LNCaP clone FGC (cell line): ENCODE data around the gene ADRM1.

ENCODE experiments used
- DNase-seq: peaks from one replicate; pipeline ENCODE4 v3.0.0-alpha.2; 2011; ENCODE audit warnings: low read depth
- H3K4me3 ChIP-seq: 2 replicates; pipeline ENCODE4 v1.5.1; 2011; ENCODE audit warnings: mild to moderate bottlenecking, low read depth, low read length, control low read depth
- TF ChIP-seq, protein P1 (sequence below): IDR thresholded peaks from 2 replicates; pipeline ENCODE4 v1.5.1; 2012; ENCODE audit warnings: mild to moderate bottlenecking; ENCODE audit not compliant: control insufficient read depth, insufficient read depth; ENCODE audit errors: extremely low read depth

ADRM1 gene

DNA sequence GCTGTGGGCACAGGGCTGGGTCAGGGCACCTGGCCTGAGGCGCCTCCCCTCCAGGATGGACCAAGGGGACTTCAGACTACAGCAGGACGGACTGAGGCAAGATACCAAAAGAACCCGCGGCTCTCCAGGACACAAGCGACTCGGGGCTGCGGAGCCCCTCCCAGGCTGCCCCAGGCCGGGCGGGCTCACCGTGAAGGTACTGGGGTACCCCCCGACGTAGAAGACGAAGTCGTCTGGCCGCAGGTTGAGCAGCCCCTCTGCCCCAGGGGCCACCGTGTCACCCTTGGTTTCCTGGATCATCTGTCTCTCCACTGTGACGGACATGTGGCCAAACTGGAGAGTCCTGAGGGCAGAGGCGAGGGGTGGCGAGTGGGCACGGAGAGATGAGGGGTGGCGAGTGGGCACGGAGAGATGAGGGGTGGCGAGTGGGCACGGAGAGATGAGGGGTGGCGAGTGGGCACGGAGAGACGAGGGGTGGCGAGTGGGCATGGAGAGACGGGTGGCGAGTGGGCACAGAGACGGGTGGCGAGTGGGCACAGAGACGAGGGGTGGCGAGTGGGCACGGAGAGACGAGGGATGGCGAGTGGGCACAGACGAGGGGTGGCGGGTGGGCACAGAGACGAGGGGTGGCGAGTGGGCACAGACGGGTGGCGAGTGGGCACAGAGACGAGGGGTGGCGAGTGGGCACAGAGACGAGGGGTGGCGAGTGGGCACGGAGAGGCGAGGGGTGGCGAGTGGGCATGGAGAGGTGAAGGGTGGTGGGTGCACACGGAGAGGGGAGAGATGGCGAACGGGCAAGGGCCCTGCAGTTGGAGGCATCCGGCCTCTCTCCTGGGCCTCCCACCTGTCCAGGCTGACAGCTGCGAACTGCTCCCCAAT lies 10.9 kb downstream of the ADRM1 start:
- TF ChIP-seq, protein P1, sequence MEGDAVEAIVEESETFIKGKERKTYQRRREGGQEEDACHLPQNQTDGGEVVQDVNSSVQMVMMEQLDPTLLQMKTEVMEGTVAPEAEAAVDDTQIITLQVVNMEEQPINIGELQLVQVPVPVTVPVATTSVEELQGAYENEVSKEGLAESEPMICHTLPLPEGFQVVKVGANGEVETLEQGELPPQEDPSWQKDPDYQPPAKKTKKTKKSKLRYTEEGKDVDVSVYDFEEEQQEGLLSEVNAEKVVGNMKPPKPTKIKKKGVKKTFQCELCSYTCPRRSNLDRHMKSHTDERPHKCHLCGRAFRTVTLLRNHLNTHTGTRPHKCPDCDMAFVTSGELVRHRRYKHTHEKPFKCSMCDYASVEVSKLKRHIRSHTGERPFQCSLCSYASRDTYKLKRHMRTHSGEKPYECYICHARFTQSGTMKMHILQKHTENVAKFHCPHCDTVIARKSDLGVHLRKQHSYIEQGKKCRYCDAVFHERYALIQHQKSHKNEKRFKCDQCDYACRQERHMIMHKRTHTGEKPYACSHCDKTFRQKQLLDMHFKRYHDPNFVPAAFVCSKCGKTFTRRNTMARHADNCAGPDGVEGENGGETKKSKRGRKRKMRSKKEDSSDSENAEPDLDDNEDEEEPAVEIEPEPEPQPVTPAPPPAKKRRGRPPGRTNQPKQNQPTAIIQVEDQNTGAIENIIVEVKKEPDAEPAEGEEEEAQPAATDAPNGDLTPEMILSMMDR = no peak

DNA sequence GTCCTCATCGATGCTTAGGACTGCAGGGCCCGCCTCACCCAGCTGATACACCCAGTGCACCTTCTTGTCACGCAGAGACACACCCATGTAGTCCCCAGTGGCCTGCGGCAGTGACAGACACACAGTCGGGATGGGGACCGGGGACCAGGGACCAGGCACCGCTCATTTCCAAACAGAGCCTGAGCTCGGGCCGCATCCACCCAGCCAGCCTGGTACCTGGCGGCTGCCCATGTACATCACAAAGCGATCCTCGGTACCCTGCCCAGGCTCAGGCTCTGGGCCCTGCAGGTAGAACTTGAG lies 11.5 kb downstream of the ADRM1 start:
- TF ChIP-seq, protein P1 = no peak
- no peak for DNase-seq
- H3K4me3 ChIP-seq = no peak overlapping the region

More for the DNA sequence above, 10.9 kb downstream of the ADRM1 start:
- DNase-seq = no peak
- no peak overlapping the region for H3K4me3 ChIP-seq

DNA sequence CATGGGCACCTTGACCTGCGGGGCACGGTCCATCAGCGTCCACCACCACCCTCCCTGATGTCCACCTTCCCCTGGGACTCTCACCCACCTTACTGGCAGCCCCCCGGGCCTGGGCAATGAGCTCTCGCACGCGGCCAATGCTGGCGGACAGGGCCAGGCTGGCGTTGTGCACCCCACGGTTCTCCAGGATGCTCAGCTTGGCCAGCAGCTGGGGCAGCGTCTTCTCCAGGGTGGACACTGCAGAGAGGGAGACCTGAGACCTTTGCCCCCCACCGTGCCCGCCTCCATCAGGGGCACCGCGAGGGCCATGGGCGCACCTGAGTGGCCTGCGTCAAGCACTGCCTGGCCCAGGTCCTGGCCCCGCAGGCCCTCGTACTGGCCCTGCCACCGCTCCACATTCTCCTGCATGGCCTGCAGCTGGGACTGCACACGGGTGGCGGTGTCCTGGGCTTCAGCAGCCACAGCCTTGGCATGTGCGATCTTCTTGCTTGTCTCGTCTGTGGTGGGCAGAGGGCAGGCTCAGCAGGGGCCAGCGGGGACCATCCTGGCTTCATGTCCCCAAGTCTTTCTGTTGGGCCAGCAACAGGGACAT lies 12.0 kb downstream of the ADRM1 start:
- TF ChIP-seq, protein P1 = no peak

DNA sequence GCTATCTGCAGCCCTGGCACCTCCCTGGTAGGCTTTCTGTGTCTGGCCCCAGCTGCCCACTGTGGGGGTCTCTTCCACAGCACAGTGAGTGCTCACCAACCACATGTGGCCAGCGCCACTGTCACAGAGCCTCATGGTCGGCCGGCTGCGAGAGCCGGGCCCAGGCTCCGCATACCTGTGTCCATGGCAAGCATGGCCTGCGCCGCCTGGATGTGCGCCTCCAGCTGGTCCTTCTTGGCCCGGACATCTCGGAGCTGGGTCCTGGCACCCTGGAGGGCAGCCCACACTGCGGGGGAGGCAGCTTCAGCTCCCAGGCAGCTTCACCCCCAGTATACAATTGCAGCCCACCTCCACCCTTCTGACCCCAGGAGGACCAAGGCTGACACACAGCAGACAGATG lies 13.0 kb downstream of the ADRM1 start:
- no peak overlapping the region for H3K4me3 ChIP-seq
- TF ChIP-seq, protein P1 = no peak
- DNase-seq = no peak

More for the DNA sequence above, 12.0 kb downstream of the ADRM1 start:
- DNase-seq = no peak
- H3K4me3 ChIP-seq = no peak overlapping the region

DNA sequence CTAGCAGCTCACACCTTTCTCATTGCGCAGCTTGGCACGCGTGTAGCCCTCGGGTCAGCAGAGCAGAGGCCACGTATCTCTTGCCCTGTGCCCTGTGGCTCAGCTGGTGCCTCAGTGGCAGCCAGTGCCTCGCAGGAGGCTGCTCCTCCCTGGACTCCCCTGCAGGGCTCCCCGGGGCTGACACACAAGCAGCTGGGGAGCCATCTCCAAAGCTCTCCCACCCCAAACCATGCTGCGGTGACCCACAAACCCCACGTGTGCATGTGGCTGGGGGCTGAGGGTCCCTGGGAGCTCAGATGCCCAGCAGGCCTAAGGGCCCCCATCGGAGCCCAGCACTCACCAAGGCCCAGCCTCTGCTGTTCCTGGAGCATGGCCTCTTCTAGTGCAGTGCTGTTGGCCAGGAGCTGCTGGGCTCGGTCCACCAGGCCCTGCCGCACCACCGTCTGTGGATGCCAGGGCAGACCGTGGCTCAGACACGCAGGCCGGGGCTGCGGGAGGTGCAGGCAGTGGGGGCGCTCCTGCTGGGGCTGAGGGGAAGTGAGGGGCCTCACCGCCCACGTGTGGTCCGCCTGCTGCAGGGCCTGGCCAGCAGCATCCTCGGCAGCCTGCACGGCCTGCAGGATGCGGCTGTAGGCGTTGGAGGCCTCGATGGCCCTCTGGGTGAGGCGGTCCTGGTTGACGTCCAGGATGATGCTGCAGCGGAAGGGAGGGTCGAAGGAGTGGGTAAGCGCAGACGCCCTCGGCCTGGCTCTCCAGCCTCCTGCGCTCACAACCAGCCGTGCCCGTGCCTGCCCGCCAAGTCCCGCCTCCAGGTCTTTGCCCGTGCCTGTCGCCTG lies 13.8 kb downstream of the ADRM1 start:
- no peak overlapping the region for H3K4me3 ChIP-seq
- TF ChIP-seq, protein P1 = no peak
- DNase-seq = no peak

DNA sequence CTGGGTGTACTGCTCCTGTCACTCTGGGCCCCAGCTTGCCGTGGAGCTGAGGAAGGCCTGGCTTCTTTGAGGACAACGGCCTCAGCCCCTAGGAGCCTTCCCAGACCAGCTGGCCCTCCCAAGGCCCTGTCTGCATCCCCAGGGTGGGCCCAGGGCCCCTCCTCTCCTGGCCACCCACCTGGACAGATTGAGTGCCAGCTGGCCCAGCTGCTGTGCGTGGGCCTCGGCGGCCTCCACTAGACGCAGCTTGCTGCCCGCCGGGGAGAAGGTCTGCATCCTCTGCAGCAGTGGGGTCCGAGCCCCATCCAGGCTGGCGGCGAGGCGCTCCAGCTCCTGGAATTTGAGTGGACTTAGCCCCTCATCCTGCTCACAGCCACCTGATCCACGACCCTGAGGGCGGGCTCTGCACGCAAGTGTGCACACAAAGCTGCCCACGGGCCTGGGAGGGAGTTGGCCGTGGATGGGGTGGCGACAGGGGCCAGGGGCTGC lies 14.4 kb downstream of the ADRM1 start:
- DNase-seq = no peak
- TF ChIP-seq, protein P1 = no peak
- no peak overlapping the region for H3K4me3 ChIP-seq
